ENCODE results near the gene CCDC69. TPM values are rescaled to one million over a fixed set of nuclear protein-coding genes. Genes with fewer than 3 reads are reported as not detected.
A peak's percentile ranks its signal among the peaks of the same experiment; 100 is the strongest.
"Not testable (repeated sequence)": the region's sequence is repeated elsewhere in the genome, so short reads cannot be mapped to it uniquely, and the experiment has no call there.

Gene CCDC69, protein sequence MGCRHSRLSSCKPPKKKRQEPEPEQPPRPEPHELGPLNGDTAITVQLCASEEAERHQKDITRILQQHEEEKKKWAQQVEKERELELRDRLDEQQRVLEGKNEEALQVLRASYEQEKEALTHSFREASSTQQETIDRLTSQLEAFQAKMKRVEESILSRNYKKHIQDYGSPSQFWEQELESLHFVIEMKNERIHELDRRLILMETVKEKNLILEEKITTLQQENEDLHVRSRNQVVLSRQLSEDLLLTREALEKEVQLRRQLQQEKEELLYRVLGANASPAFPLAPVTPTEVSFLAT
- total RNA-seq: 8.4 TPM

DNA sequence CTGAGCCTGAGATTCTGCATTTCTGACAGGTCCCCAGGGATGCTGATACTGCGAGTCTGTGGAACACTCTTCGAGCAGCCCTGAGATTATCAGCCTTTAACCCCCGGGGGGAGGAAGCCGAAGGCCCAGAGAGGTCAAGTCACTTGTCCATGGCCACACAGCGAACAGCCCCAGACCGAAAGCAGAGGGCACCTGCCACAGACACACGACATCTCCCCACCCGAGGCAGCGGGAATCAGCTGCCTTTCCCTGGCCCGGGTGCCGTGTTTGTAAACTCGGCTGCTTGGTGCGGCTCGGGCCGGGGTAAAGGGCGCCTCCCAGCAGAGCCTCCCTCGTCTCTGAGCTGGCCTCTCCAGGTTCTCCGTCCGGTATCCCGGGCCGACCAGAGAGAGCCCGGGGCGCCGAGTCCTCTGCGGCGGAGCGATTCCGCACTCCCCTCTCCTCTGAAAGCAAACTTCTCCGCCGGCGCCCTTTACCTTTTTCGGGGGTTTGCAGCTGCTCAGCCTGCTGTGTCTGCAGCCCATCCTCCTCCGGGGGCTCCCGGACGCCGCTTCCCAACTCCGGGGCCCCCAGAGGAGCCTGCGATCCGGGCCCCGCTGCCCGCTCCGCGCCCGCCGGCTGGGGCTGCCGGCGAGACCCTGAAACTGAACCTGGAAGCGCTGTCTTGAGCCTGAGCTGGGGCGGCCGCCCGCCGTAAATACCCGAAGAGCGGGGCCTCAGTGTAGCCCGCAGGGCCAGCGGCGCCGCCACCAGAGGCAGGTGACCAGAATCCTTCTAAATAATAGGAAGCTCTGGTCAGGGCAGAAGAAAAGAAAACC, at the start of gene CCDC69:
TSS of gene CCDC69 (minus strand) at position 646 of the 818 bp plus-strand sequence. CDS start at position 524, 122 bp downstream.
- peak; percentile 70 for ATAC-seq

DNA sequence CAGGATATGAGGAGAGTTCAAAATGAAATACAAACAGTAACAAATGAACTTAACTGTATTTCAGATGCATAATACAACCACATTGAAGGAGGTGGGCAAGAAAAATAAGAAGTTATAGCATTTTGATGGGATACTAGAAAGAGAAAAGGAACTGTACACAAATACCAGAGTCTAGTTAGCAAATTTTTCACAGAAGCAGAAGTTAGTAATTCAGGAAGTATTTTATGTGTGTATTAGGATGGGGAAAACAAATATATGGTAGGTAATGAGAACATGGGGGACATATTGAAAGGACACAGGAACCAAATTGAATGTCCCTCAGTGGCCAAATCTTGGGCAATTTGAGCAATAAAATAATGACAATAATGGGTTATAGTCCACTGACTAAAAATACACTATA, 47.4 kb upstream of the CCDC69 start:
- no peak for ATAC-seq

DNA sequence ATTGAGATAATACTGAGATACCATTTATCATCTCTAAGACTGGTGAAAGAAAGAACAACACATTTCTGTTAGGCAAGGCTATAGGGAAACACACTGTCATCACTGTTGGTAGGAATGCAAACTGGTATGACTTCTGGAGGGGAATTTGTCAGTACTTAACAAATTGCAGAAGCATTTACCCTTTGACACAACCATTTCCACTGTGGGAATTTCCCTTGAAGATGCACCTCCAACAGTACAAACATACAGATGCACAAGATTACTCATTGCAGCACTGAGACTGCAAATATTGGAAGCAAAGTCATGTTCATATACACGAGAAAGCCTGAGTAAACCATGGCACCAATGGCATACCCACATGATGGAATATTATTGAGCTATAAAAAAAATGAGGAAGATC, 46.7 kb upstream of the CCDC69 start:
- peak; percentile 40 for ATAC-seq

DNA sequence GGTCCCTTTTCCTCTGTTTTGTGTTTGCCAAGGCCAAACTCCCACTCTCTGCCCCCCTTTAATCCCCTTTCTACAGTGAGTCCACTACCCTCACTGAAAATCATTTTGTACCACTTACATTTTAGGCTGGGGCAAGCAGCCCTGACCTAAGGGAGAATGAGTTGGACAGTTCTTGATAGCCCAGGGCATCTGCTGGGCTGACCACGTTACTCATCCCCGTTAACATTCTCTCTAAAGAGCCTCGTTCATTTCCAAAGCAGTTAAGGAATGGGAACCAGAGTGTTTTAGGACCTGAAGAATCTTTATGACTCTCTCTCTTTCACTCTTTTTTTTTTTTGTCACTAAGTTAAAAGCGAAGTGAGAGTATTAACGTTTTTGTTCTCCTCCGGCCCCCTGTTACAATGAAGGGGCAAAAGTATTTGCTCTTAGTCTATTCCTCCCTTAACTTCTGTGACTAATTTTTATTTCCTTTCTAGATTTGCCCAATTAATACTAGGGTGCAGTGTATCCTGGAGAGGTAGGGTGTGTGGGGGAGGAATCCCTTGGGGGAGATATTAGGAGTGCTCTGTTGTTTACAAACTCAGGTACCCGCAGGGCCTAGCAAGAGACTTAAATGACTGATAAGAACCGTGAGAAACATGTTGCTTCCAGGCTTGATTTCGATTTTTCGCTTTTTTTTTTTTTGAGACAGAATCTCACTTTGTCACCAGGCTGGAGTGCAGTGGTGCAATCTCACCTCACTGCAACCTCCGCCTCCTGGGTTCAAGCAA, 43.8 kb upstream of the CCDC69 start:
- ATAC-seq: no peak

DNA sequence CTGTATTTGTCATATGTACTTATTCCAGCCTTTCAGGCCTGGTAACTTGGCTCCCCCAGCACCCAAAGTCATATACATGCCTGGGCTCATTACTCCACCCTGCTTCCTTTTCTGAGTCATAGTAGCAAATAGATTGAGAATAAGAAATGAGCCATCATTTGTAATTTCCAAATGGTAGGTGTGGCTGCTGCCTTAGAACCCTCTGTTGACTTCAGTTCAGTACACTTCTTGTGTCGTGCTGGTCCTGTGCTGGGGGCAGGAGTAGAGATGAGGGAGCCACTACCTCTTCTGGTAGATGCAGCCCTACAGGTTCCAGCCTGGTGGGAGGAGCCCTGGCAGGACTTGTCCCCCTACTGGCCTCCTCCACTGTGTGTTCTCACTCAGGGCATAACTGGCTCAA, 40.2 kb upstream of the CCDC69 start:
- peak; percentile 98 for ATAC-seq

GRCh38 chr5:151262532-151262931, 38.6 kb upstream of the CCDC69 start:
- ATAC-seq: no peak

GRCh38 chr5:151259931-151260330, 36.0 kb upstream of the CCDC69 start:
- no peak for ATAC-seq

GRCh38 chr5:151258816-151259215, 34.9 kb upstream of the CCDC69 start:
- ATAC-seq: no peak

- no peak for ATAC-seq
Observed at GRCh38 chr5:151258201-151258611, 34.3 kb upstream of the CCDC69 start.

DNA sequence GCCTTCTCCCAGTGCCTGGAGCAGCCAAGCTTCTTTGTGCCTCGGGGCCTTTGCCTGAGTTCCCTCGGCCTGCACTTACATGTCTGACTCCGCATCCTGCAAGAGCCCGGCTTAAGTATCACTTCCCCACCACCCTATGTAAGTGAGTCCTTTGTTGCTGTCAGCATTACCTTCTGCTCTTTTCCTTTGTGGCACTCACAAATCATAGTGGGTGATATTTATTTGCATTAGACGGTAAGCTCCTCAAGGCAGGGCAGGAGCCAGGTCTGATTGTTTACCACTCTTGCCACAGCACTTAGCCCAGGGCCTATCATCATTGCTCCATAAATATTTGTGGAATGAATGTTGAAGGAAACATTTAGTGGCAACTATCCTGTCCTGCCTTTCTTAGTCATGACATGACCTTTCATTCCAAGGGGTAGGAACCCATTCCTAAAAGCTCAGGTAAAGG, 33.9 kb upstream of the CCDC69 start:
- ATAC-seq: peak; percentile 49

DNA sequence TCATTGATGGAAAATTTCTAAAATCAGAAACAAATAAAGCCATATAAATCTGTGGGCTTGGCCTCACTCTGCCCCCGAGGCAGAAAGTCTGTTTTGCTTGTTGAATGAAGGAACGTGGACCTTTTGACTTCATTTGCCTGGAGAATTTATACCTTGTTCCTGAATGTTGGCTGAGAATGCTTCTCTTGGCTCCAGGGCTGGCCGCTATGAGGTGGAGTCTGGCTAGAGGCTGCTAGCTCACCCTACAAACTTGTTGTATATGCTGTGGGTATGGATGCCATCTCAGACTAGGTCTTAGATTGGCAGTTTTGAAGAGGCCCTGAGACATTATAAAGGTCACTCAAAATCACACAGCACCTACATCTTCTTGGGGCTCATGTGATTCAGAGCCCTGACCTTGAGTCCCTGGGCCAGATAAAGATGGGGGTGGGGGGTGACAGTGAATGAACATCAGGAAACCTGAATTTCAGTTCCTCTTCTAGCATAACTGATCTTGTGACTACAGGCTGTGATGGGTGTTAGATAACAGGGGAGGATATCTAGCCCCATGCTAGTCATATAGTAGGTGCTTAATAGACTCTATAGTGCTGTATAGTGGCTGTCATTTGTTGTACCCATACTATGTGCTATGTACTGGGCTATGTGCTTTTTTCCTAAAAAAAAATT, 31.9 kb upstream of the CCDC69 start:
- no peak for ATAC-seq

DNA sequence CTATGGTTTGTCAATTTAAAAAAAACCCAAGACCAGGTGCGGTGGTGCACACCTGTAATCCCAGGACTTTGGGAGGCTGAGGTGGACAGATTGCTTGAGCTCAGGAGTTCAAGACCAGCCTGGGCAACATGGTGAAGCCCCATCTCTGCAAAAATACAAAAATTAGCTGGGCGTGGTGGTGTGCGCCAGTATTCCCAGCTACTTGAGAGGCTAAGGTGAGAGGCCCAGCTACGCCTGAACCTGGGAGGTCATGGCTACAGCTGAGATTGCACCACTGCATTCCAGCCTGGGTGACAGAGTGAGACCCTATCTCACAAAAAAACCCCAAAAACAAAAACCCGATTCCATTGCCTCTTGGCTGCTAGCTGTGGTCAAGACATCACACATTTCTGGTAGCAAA, 31.1 kb upstream of the CCDC69 start:
- ATAC-seq: not testable (repeated sequence)

GRCh38 chr5:151254556-151254955, 30.7 kb upstream of the CCDC69 start:
- no peak for ATAC-seq

GRCh38 chr5:151253605-151253950, 29.7 kb upstream of the CCDC69 start:
- ATAC-seq: no peak

DNA sequence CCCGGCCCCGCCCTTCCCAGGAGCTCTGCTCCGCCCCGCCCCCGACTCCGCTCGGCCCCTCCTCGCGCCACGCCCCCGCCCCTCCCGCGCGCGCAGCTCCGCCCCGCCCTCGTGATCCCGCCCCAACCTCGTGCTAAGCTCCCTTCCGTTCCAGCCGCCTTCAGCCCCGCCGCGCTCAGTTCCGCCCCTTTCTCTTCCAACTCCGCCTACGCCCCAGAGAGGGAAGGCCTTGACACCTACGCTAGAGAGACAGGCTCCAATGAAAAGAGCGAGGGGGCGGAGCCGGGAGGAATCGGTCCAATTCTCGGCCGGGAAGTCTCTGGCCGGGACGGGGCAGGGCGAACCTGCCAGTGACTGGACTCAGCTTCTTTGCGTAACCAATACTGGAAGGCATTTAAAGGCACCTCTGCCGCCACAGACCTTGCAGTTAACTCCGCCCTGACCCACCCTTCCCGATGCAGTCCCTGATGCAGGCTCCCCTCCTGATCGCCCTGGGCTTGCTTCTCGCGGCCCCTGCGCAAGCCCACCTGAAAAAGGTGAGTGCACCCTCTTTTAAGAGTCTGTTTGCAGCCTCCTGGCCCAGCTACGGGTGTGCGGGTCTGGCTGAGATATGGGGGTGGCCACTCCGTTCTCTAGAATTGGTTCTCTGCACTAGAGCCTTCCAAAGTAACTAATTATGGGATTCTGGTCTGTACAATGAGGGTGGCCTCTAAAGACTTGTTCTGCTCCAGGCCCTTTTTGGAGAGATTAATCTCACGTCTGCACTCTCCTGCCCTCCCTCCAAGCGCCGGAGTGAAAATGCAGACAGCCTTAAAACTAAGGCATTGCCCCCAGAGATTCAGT, 29.1 kb upstream of the CCDC69 start, which contains the start of gene GM2A:
TSS of gene GM2A (plus strand) at position 424 of the 843 bp plus-strand sequence. CDS start at position 456, 32 bp downstream.
- ATAC-seq: peak; percentile 97

- ATAC-seq: no peak
Observed at GRCh38 chr5:151251621-151252020, 27.7 kb upstream of the CCDC69 start.

DNA sequence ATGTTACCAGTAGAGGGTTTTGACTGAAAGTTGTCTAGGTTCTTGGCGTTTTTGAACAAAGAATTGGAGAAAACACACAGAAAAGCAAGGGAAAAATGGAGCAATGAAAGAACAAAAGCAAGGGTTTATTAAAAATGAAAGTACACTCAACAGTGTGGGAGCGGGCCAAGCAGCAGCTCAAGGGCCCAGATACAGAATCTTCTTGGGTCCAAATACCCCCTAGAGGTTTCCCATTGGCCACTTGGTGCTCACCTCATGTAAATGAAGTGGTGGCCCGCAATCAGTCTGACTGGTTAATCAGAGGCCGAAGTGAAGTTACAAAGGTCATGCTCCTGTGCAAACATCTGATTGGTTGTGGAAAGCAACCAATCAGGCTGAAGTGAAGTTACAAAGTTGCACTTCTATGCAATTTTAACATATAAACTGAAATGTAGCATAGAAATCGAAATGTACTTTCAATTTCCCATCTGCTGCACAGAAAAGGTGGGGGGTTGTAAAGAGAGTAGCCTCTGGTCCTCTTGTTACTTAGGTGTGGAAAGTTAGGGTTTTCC, 27.2 kb upstream of the CCDC69 start:
- no peak for ATAC-seq

DNA sequence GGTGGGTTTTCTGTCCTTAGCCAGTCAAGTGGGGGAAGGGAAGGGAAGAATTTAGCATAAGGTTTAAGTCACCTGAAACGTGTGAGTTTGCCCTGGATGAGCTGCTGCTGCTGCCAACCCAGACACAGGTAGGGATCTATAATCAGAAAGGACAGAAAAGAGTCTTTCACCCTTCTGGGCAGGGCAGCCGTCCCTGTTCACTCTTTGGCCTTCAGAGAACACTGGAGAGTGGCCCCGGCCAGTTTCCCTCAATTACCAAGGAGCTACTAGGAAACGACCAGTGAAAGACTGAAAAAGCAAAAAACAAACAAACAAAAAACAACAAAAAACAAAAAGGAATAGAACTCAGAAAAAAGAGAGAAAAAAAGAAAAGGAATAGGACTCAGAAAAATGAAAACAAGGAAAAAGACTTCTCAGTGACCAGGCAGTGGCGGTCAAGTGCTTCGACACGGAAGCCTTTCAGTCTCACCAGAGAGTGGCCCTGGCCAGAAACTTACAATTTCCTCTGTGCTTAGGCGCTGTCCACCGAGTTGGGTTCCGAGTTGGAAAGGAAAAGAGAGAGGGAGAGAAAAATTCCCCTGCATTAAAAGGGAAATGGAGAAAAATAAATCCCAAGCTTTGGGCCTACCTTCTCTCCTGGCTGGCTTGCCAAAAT, 26.6 kb upstream of the CCDC69 start:
- no peak for ATAC-seq

DNA sequence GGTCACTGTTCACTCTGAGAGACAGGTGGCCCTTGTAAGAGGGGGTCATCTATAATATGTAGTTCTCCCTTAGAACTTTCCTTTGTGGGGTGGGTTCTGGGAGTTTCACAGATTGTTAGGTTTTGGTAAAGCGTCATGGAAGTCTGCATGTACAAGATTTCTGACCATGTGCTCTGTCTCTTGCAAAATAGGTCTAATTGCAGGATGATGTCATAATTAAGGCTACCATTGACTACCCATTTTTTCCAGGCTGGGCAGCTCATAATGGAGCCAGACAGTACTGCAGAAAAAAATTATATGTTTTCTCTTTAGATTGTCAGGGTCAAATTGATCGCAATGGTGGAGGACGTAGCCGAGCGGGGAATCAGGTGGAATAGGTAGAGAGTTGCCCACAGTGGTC, 25.4 kb upstream of the CCDC69 start:
- no peak for ATAC-seq

- no peak for ATAC-seq
Observed at GRCh38 chr5:151248651-151249050, 24.8 kb upstream of the CCDC69 start.

Measured in esophagus mucosa (tissue), 1 donor.